WERI-Rb-1 (cell line): ENCODE results near the gene C2CD4B.

Source experiments
- DNase-seq: peaks from one replicate; pipeline ENCODE4 v3.0.0-alpha.2; 2020
- H3K27ac ChIP-seq: fragments of 250-450 bp; sonication (Bioruptor Pico); 2 replicates; pipeline ENCODE4 v1.5.1; 2020; ENCODE audit warnings: mild to moderate bottlenecking, moderate library complexity
- H3K27me3 ChIP-seq: fragments of 250-450 bp; sonication (Bioruptor Pico); 2 replicates; pipeline ENCODE4 v1.5.1; 2021; ENCODE audit warnings: mild to moderate bottlenecking, low read depth, moderate library complexity; ENCODE audit not compliant: insufficient read depth, severe bottlenecking
- H3K36me3 ChIP-seq: fragments of 250-450 bp; sonication (Bioruptor Pico); 2 replicates; pipeline ENCODE4 v1.5.1; 2020; ENCODE audit warnings: mild to moderate bottlenecking, moderate library complexity
- H3K4me3 ChIP-seq: 2 replicates; pipeline ENCODE4 v1.5.1; 2011; ENCODE audit warnings: low read depth, mild to moderate bottlenecking, control low read depth, low read length
- H3K9me3 ChIP-seq: fragments of 250-450 bp; sonication (Bioruptor Pico); 2 replicates; pipeline ENCODE4 v1.5.1; 2021; ENCODE audit warnings: mild to moderate bottlenecking, moderate library complexity; ENCODE audit not compliant: severe bottlenecking
- CTCF ChIP-seq: IDR thresholded peaks from 2 replicates; pipeline ENCODE4 v1.5.1; 2011; ENCODE audit warnings: low read depth, mild to moderate bottlenecking, control low read depth, inconsistent platforms, low read length

C2CD4B gene

GRCh38 chr15:62208884-62209283 is 43.8 kb upstream of the C2CD4B start:
- Histone ChIP-seq H3K36me3 (no peaks in the 10 kb centered on the region), H3K4me3 (no peak overlapping the region), H3K27me3 (no peaks in the 10 kb centered on the region), H3K9me3 (peaks cover 15% of the 10 kb centered on the region), H3K27ac (no peak overlapping the region)
- no peak for DNase-seq
- TF ChIP-seq CTCF: no peak

- Histone ChIP-seq H3K4me3 (no peak overlapping the region), H3K36me3 (no peaks in the 10 kb centered on the region), H3K27ac (no peak overlapping the region), H3K9me3 (peaks cover 15% of the 10 kb centered on the region), H3K27me3 (no peaks in the 10 kb centered on the region)
- no peak for DNase-seq
- TF ChIP-seq CTCF: no peak
These were observed 43.3 kb upstream of the C2CD4B start for GRCh38 chr15:62208367-62208766.

- H3K4me3 ChIP-seq: no peak overlapping the region
- no peak overlapping the region for H3K27ac ChIP-seq
- TF ChIP-seq CTCF: no peak
- no peaks in the 10 kb centered on the region for H3K36me3 ChIP-seq
- H3K9me3 ChIP-seq: no peaks in the 10 kb centered on the region
- no peaks in the 10 kb centered on the region for H3K27me3 ChIP-seq
- DNase-seq: no peak
These were observed 25.6 kb upstream of the C2CD4B start for GRCh38 chr15:62190675-62191074.

GRCh38 chr15:62190274-62190673 is 25.2 kb upstream of the C2CD4B start:
- no peak for DNase-seq
- TF ChIP-seq CTCF: no peak
- Histone ChIP-seq H3K27ac (no peak overlapping the region), H3K4me3 (no peak overlapping the region), H3K36me3 (no peaks in the 10 kb centered on the region), H3K27me3 (no peaks in the 10 kb centered on the region), H3K9me3 (no peaks in the 10 kb centered on the region)

- Histone ChIP-seq H3K27ac (no peak overlapping the region), H3K27me3 (no peaks in the 10 kb centered on the region), H3K36me3 (no peaks in the 10 kb centered on the region), H3K4me3 (no peak overlapping the region), H3K9me3 (no peaks in the 10 kb centered on the region)
- no peak for TF ChIP-seq CTCF
- no peak for DNase-seq
These were observed 23.7 kb upstream of the C2CD4B start for GRCh38 chr15:62188744-62189143.

GRCh38 chr15:62187910-62188309 is 22.8 kb upstream of the C2CD4B start:
- no peaks in the 10 kb centered on the region for H3K9me3 ChIP-seq
- H3K27ac ChIP-seq: no peak overlapping the region
- H3K27me3 ChIP-seq: no peaks in the 10 kb centered on the region
- no peaks in the 10 kb centered on the region for H3K36me3 ChIP-seq
- DNase-seq: no peak
- no peak overlapping the region for H3K4me3 ChIP-seq
- no peak for TF ChIP-seq CTCF
